Measurements from ENCODE around the gene TAS1R3. TPM values are rescaled to one million over a fixed set of nuclear protein-coding genes. Genes with fewer than 3 reads are reported as not detected.

The TAS1R3 gene
- total RNA-seq, 1 experiment from 2014 or later: 0.22 TPM

GRCh38 chr1:1306070-1306660 is 24.9 kb upstream of the TAS1R3 start:
- peak overlapping the region; percentile 71 for H3K4me3 Mint-ChIP-seq
- peak; percentile 8 for ATAC-seq
- no peaks in the 10 kb centered on the region for H3K36me3 Mint-ChIP-seq
- TF ChIP-seq CDX4 (CRISPR knock-in tag; IDR thresholded peaks at IDR 0.05; ENCODE audit: borderline replicate concordance) (no peak), ZNF232 (CRISPR knock-in tag; IDR thresholded peaks at IDR 0.05) (no peak), ZNF396 (CRISPR knock-in tag; IDR thresholded peaks at IDR 0.05; ENCODE audit: borderline replicate concordance) (no peak), ZBTB21 (CRISPR knock-in tag; IDR thresholded peaks at IDR 0.05; ENCODE audit: borderline replicate concordance) (no peak), FOXP1 (CRISPR knock-in tag; IDR thresholded peaks at IDR 0.05; ENCODE audit: borderline replicate concordance) (no peak), ZNF263 (CRISPR knock-in tag; IDR thresholded peaks at IDR 0.05; ENCODE audit: low read depth) (no peak), ERG (CRISPR knock-in tag; IDR thresholded peaks at IDR 0.05) (no peak), ZNF219 (CRISPR knock-in tag; IDR thresholded peaks at IDR 0.05; ENCODE audit: borderline replicate concordance) (no peak), ZMAT4 (CRISPR knock-in tag; IDR thresholded peaks at IDR 0.05) (no peak), STAT6 (CRISPR knock-in tag; conservative IDR thresholded peaks at IDR 0.05; ENCODE audit: low read depth) (no peak), NFYB (CRISPR knock-in tag; conservative IDR thresholded peaks at IDR 0.05; ENCODE audit: low read depth) (no peak), RORB (CRISPR knock-in tag; IDR thresholded peaks at IDR 0.05) (no peak)
- TF ChIP-seq, protein P1, sequence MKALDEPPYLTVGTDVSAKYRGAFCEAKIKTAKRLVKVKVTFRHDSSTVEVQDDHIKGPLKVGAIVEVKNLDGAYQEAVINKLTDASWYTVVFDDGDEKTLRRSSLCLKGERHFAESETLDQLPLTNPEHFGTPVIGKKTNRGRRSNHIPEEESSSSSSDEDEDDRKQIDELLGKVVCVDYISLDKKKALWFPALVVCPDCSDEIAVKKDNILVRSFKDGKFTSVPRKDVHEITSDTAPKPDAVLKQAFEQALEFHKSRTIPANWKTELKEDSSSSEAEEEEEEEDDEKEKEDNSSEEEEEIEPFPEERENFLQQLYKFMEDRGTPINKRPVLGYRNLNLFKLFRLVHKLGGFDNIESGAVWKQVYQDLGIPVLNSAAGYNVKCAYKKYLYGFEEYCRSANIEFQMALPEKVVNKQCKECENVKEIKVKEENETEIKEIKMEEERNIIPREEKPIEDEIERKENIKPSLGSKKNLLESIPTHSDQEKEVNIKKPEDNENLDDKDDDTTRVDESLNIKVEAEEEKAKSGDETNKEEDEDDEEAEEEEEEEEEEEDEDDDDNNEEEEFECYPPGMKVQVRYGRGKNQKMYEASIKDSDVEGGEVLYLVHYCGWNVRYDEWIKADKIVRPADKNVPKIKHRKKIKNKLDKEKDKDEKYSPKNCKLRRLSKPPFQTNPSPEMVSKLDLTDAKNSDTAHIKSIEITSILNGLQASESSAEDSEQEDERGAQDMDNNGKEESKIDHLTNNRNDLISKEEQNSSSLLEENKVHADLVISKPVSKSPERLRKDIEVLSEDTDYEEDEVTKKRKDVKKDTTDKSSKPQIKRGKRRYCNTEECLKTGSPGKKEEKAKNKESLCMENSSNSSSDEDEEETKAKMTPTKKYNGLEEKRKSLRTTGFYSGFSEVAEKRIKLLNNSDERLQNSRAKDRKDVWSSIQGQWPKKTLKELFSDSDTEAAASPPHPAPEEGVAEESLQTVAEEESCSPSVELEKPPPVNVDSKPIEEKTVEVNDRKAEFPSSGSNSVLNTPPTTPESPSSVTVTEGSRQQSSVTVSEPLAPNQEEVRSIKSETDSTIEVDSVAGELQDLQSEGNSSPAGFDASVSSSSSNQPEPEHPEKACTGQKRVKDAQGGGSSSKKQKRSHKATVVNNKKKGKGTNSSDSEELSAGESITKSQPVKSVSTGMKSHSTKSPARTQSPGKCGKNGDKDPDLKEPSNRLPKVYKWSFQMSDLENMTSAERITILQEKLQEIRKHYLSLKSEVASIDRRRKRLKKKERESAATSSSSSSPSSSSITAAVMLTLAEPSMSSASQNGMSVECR (CRISPR knock-in tag; IDR thresholded peaks at IDR 0.05; ENCODE audit: borderline replicate concordance): no peak
- TF ChIP-seq, protein P2, sequence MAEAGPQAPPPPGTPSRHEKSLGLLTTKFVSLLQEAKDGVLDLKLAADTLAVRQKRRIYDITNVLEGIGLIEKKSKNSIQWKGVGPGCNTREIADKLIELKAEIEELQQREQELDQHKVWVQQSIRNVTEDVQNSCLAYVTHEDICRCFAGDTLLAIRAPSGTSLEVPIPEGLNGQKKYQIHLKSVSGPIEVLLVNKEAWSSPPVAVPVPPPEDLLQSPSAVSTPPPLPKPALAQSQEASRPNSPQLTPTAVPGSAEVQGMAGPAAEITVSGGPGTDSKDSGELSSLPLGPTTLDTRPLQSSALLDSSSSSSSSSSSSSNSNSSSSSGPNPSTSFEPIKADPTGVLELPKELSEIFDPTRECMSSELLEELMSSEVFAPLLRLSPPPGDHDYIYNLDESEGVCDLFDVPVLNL (CRISPR knock-in tag; IDR thresholded peaks at IDR 0.05; ENCODE audit: borderline replicate concordance, low read depth): no peak
- TF ChIP-seq, protein P3, sequence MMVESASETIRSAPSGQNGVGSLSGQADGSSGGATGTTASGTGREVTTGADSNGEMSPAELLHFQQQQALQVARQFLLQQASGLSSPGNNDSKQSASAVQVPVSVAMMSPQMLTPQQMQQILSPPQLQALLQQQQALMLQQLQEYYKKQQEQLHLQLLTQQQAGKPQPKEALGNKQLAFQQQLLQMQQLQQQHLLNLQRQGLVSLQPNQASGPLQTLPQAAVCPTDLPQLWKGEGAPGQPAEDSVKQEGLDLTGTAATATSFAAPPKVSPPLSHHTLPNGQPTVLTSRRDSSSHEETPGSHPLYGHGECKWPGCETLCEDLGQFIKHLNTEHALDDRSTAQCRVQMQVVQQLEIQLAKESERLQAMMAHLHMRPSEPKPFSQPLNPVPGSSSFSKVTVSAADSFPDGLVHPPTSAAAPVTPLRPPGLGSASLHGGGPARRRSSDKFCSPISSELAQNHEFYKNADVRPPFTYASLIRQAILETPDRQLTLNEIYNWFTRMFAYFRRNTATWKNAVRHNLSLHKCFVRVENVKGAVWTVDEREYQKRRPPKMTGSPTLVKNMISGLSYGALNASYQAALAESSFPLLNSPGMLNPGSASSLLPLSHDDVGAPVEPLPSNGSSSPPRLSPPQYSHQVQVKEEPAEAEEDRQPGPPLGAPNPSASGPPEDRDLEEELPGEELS (CRISPR knock-in tag; IDR thresholded peaks at IDR 0.05): no peak
- TF ChIP-seq, protein P4, sequence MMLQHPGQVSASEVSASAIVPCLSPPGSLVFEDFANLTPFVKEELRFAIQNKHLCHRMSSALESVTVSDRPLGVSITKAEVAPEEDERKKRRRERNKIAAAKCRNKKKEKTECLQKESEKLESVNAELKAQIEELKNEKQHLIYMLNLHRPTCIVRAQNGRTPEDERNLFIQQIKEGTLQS (CRISPR knock-in tag; conservative IDR thresholded peaks at IDR 0.05): no peak
- TF ChIP-seq, protein P5, sequence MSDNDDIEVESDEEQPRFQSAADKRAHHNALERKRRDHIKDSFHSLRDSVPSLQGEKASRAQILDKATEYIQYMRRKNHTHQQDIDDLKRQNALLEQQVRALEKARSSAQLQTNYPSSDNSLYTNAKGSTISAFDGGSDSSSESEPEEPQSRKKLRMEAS (CRISPR knock-in tag; IDR thresholded peaks at IDR 0.05): no peak
- TF ChIP-seq, protein P6, sequence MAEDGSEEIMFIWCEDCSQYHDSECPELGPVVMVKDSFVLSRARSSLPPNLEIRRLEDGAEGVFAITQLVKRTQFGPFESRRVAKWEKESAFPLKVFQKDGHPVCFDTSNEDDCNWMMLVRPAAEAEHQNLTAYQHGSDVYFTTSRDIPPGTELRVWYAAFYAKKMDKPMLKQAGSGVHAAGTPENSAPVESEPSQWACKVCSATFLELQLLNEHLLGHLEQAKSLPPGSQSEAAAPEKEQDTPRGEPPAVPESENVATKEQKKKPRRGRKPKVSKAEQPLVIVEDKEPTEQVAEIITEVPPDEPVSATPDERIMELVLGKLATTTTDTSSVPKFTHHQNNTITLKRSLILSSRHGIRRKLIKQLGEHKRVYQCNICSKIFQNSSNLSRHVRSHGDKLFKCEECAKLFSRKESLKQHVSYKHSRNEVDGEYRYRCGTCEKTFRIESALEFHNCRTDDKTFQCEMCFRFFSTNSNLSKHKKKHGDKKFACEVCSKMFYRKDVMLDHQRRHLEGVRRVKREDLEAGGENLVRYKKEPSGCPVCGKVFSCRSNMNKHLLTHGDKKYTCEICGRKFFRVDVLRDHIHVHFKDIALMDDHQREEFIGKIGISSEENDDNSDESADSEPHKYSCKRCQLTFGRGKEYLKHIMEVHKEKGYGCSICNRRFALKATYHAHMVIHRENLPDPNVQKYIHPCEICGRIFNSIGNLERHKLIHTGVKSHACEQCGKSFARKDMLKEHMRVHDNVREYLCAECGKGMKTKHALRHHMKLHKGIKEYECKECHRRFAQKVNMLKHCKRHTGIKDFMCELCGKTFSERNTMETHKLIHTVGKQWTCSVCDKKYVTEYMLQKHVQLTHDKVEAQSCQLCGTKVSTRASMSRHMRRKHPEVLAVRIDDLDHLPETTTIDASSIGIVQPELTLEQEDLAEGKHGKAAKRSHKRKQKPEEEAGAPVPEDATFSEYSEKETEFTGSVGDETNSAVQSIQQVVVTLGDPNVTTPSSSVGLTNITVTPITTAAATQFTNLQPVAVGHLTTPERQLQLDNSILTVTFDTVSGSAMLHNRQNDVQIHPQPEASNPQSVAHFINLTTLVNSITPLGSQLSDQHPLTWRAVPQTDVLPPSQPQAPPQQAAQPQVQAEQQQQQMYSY (CRISPR knock-in tag; IDR thresholded peaks at IDR 0.05): no peak

More at GRCh38 chr1:1306070-1306660, 24.9 kb upstream of the TAS1R3 start:
- Mint-ChIP-seq H3K27me3 (ENCODE audit: low read depth) (peaks cover 6% of the 10 kb centered on the region; the same call in 1 of the 2 replicates), H3K27ac (peak overlapping the region; percentile 87), H3K9me3 (no peaks in the 10 kb centered on the region), H3K4me1 (peaks cover 21% of the 10 kb centered on the region)
- ChIA-PET CTCF (interaction anchor here (1.3 to 7.6 kb wide), 2 partner anchors 14 to 66 kb away, joined by 4 to 81 read pairs; no protein-coding TSS in a partner anchor), POLR2A (no interaction called here)
- no peak for DNase-seq (ENCODE audit: low spot score)

All from WTC11 (cell line).